Fibroblast of lung (primary cell): ENCODE results near the gene CHRM5.

ENCODE experiments used
- CTCF ChIP-seq, 2 donors: IDR thresholded peaks in 1 of 2; conservative IDR thresholded peaks in 1 of 2; 1 replicate in 1 of 2; 2 replicates in 1 of 2; pipeline ENCODE4 v1.5.1; 2011 to 2012; ENCODE audit warnings: low read length in 2 of 2, control low read depth in 1 of 2, inconsistent platforms in 1 of 2, low read depth in 1 of 2, mild to moderate bottlenecking in 1 of 2
- EZH2 ChIP-seq: IDR thresholded peaks from 2 replicates; pipeline ENCODE4 v1.5.1; 2012; ENCODE audit warnings: low read length, control low read depth, mild to moderate bottlenecking; ENCODE audit errors: missing control alignments

DNA sequence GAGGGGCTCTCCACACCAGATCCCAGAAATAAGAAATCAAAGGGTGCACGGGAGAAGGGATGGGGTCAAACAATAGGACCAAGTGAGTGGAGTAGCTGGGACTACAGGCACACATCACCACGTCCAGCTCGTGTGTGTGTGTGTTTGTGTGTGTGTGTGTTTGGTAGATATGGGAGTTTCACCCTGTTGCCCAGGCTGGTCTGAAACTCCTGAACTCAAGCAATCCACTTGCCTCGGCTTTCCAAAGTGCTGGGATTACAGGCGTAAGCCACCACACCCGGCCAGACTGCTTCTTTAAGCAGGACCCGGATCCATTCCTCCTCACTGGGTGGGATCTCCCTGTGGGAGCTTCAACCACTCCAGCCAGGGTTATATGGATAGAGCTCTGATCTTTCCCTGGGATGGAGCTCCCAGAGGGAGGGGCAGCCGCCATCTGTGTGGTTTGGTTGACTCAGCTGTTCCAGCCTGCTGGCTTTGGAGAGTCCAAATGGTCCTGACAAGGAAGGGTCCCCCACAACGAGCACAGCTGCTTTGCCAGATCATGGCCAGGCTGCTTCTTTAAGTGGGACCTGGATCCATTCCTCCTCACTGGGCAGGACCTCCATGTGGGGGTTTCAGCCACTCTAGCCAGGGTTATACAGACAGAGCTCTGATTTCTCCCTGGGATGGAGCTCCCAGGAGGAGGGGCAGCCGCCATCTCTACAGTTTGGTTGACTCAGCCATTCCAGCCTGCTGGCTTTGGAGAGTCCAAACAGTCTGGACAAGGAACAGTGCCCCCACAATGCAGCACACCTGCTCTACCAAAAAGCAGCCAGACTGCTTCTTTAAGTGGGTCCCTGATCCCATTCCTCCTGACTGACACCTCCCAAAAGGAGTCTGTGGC, 79.8 kb downstream of the CHRM5 start:
- TF ChIP-seq CTCF (conservative IDR thresholded peaks at IDR 0.05 in 1 of 2, IDR thresholded peaks at IDR 0.05 in 1 of 2; ENCODE audit: low read depth in 1 of 2, low read length in 2 of 2): no peak
- TF ChIP-seq EZH2: no peak
